DMS53 treated with DMSO at 0.1 percent for 48 hours (cell line): ENCODE measurements around the gene PEAR1.

Source experiments
- DNase-seq: peaks from one replicate; lab custom pipeline; 2025; ENCODE audit not compliant: unreplicated experiment; lab: John Stamatoyannopoulos, UW

The PEAR1 gene

GRCh38 chr1:156899956-156900718, 6.6 kb downstream of the PEAR1 start:
- no peak for DNase-seq

DNA sequence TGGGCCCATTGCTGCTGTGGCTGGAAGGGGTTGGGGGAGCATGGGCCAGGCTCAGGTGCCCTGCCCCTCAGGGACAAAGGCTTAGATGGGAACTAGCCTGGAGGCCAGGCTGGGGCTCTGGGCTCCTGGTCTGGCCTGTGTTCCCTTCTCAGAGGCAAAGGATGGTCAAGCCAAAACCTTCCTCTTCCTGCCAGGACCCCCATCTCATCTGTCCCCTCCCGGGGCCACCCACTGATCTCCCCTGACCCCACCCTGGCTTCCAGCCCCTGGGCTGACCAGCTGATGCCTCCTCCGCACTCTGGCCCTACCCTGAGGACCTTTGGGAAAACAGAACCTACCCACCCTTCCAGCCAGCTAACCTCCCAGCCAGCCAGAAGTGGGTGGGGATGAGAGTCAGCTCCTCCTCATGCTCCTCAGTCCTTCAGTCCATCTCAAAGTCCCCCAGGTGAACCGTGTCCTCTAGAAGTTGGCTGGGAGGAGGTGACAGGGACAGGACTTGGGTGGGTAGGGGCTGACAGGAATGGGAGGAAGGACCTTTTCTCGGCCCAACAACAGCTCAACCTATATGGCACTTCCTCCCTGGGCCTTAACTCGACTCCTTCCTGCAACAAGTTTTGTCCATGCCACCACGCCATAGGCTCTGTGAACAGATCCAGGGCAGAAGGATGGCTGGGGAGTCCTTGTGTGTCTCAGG, 7.5 kb downstream of the PEAR1 start:
- DNase-seq, result no peak

GRCh38 chr1:156901590-156901900, 8.0 kb downstream of the PEAR1 start:
- DNase-seq, result no peak

DNA sequence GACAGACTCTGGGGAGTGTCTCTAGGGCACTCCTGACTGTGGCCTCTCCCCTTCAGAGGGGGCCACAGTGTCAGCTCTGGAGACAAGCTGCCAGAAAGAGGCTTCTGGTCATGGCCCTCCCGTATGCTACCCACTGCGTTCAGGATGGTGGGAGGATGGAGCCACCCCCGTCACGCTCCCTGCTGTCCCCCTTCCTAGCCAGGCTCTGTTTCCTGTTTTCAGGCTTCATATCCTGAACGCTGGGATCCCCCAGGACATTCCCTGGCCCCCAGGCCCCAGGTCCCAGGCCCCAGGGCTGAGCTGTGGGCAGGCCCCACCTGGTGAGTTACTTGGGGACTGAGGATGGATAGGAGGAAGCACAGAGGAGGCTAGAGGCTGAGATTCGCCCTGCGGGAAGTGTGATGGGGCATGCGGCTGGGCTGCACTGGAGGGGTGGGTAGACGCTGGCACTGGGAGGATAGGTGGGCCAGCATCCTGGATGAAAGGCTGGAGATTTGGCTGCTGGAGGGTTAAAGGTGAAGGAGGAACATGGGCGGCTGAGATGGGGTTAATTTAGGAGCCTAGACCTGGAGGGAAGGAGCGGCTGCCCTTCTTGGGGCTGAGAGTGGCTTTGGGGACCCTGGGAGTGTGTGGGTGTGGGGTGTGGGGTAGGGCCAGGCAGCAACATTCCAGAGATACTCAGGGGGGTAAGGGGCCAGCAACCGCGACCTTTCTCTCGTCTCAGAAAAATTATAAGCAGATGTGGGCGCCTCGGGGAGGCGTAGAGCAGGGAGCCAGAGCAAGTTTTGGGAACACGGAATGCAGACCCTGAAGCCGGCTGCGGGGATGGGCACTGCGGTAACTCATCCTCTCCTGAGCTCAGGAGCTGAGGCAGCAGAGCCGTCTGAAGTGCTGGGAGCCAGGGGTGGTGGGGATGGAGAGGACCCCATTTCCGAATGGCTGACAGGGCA, 8.7 kb downstream of the PEAR1 start:
- no peak for DNase-seq

DNA sequence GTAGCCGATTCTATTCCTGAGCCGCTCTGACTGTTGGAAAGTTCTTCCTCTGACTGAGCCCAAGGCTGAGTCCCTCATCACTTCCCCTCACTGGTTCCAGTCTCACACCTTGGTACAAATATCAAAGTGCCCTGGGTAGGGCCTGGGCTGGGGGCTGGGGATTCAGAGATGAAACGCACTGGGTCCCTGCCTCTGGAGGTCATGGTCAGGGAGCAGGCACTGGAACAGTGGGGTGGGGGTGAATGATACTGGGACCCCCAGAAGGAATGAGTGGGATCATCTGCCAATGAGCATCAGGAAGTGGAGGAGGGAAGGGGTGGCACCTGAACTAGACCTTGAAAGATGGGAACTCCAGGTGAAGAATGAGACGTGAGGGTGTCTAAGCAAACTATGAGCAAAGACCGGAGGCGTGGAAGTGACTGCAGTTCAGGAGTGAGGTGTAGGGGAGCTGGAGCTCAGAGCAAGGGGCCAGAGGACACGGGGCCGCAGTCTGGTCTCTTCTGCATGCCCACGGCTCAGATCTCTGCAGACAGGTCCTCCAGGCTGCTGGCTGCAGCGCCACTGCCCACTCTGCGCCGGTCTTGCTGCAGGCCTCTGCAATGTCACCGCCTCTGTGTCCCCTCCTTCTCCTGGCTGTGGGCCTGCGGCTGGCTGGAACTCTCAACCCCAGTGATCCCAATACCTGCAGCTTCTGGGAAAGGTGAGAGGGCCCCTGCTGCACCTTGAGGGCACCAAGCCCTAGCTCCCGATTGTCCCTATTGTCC, 10.0 kb downstream of the PEAR1 start:
- no peak for DNase-seq

- DNase-seq, result no peak
Measured at GRCh38 chr1:156904187-156904959, 10.9 kb downstream of the PEAR1 start.

- DNase-seq, result no peak
Measured at GRCh38 chr1:156905176-156905575, 11.7 kb downstream of the PEAR1 start.

DNA sequence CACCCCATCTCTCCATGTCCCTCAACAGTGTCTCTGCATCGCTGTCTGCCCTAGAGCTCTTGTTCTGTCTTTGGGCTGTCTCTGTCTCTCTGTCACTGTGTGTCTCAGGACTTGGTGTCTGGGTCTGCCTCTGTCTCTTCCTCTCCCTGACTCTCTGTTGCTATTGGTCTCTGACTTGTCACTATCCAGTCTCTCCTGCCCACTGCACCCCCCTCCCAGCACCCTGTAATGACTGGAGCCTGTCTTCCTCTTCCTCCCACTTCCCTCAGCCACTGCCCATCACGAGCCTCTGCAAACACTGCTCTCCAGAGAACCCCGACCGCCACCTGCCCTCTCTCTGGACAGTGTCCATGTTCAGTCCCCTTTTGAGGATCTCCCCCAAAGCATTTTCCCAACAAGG, 12.1 kb downstream of the PEAR1 start:
- no peak for DNase-seq

GRCh38 chr1:156906206-156906906, 12.8 kb downstream of the PEAR1 start:
- no peak for DNase-seq

GRCh38 chr1:156908541-156908940, 15.0 kb downstream of the PEAR1 start:
- DNase-seq, result no peak

DNA sequence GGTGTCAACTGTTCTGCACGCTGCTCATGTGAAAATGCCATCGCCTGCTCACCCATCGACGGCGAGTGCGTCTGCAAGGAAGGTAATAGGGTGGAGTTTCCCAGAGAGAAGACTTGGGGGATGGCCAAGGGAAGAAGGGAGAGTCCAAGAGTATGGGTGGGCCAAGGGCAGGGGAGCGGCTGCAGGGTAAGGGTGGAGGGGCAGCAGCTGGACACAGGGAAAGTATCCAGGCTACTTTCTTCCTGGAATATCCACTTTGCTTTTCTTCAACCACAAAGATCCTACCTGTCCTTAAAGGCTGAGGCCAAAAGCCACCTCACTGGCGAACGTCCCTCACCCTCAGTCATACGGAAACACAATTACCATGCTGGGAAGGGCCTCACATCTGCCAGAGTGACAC, 15.4 kb downstream of the PEAR1 start:
- no peak for DNase-seq

DNA sequence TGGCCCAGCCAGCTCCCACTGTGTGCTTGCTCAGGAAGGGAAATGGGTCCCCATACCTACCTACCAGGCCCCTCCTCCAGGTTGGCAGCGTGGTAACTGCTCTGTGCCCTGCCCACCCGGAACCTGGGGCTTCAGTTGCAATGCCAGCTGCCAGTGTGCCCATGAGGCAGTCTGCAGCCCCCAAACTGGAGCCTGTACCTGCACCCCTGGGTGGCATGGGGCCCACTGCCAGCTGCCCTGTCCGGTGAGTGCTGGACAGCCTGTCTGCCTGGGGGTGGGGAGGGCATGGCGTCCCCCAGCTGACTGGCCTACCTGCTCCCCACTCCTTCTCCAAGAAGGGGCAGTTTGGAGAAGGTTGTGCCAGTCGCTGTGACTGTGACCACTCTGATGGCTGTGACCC, 16.2 kb downstream of the PEAR1 start:
- DNase-seq, result no peak

- DNase-seq, result peak; percentile 14
Measured at GRCh38 chr1:156910309-156910782, 16.8 kb downstream of the PEAR1 start.

DNA sequence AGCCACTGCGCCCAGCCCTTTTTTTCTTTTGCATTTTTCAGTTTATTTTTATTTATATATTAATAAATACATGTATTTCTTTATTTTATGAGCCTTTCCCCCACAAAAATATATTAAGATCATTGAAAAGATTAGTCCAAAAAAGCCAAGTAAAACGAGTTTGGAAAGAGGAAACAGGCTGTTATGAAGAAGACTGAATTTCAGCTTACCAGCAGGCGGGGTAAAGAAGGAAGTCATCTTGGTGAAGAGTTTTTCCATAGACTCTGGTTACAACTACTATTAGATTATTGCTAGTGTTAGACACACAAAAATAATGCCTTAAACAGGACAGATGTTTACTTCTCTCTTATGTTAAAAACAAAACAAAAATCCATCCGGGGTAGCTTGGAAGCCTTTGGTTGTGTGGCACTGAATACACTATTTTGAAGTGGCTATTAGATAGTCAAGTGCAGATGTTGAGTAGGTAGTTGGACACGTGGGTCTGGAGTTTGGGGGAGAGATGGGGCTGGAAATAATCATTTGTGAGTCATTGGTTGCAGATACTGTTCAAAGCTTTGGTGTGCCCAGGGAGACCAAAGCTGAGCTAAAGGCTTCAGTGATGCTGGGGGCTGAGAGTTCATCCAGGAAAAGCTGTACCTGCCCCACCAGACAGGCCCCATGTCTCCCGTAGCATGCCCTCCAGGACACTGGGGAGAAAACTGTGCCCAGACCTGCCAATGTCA, 18.2 kb downstream of the PEAR1 start:
- DNase-seq, result no peak

DNA sequence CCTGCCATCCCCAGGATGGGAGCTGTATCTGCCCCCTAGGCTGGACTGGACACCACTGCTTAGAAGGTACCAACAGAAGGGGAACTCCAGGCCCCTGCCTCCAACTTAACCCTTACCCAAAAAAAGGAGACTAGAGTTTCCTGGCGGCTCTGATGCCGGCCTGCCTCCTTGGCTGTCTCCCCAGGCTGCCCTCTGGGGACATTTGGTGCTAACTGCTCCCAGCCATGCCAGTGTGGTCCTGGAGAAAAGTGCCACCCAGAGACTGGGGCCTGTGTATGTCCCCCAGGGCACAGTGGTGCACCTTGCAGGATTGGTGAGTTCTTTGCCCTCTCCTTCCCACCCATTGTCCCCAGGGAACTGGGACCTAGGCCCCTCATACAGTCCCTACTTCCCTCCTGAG, 18.8 kb downstream of the PEAR1 start:
- DNase-seq, result no peak

DNA sequence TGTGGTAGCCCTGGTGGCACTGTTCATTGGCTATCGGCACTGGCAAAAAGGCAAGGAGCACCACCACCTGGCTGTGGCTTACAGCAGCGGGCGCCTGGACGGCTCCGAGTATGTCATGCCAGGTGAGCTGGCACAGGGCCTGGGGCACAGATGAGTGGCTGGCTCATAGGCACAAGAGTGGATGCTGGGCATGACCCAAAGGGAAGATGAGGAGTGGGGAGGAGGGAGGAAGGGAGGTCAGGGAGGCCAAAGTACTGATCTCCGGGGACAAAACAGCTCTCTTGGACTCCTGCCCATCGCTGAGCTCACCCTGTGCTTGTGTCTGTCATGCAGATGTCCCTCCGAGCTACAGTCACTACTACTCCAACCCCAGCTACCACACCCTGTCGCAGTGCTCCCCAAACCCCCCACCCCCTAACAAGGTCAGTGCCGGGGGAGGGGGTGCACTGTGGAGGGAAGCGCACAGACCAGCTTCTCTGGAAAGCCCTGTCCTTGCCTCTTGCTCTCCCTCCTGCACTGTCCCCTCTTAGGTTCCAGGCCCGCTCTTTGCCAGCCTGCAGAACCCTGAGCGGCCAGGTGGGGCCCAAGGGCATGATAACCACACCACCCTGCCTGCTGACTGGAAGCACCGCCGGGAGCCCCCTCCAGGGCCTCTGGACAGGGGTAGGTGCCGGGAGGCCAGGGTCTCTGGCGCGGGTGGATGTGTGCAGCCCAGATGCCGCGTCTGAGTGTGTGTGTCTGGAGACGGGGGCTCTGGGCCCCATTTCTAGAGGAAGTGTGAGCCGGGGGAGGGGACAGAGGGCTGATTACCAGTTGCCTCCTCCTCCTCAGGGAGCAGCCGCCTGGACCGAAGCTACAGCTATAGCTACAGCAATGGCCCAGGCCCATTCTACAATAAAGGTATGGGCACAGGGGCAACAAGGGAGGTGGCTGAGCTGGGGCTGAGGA, 19.6 kb downstream of the PEAR1 start:
- no peak for DNase-seq

GRCh38 chr1:156913809-156914387, 20.4 kb downstream of the PEAR1 start:
- no peak for DNase-seq
